HCT116 (cell line): ENCODE results near the gene TMEM135. TPM values are rescaled to one million over a fixed set of nuclear protein-coding genes. Genes with fewer than 3 reads are reported as not detected.

Source experiments
- ATAC-seq: fragments of 200-7000 bp; cut with Tn5 transposase; 2 replicates; pipeline ENCODE4 v1.9.1; 2020; ENCODE audit warnings: mild to moderate bottlenecking, moderate library complexity
- BruUV-seq: library from RNA; stranded (reverse); fragments of 400-500 nt; replicated peaks from 2 replicates; lab custom pipeline; 2021; lab: Mats Ljungman, UMichigan
- CTCF ChIA-PET: fragments of 300-600 bp; sonication (Branson Sonifier 250); formaldehyde crosslinking; loops from one replicate; lab custom pipeline; 2021; ENCODE audit warnings: antibody characterized with exemption; lab: Charles Lee
- POLR2A ChIA-PET: fragments of 300-600, 350-600 bp; sonication (Branson Sonifier 250); formaldehyde crosslinking; loops from one replicate; lab custom pipeline; 2021; ENCODE audit warnings: antibody characterized with exemption; lab: Charles Lee
- RAD21 ChIA-PET, 2 experiments: fragments of 300-600 bp; sonication (Branson Sonifier 250); formaldehyde crosslinking; loops; one replicate each; lab custom pipeline; 2023; ENCODE audit warnings: low total read pairs in 2 of 2; ENCODE audit not compliant: uncharacterized antibody in 2 of 2, unreplicated experiment in 2 of 2, low non-redundant PET in 1 of 2; lab: Charles Lee
- DNase-seq: peaks from one replicate; pipeline ENCODE4 v3.0.0-alpha.2; 2010; ENCODE audit warnings: low read depth, low spot score
- H2AFZ ChIP-seq: fragments of 200-600 bp; shearing (Covaris generic), sonication (generic); 2 replicates; pipeline ENCODE4 v1.6.1; 2017; ENCODE audit warnings: low read depth, mixed run types, mixed read lengths, antibody characterized with exemption, low read length; ENCODE audit not compliant: poor library complexity, severe bottlenecking
- H3K27ac ChIP-seq: 2 replicates; pipeline ENCODE4 v1.5.1; 2012; ENCODE audit warnings: low read depth, low read length
- H3K27me3 ChIP-seq: fragments of 200-600 bp; sonication (generic); 2 replicates; pipeline ENCODE4 v1.6.1; 2016; ENCODE audit warnings: mixed run types, low read length, mixed read lengths; ENCODE audit not compliant: insufficient read depth
- H3K36me3 ChIP-seq, 2 experiments: fragments of 200-500 bp in 1 of 2; fragments of 200-600 bp in 1 of 2; sonication (Bioruptor generic) in 1 of 2; sonication (generic) in 1 of 2; 2 replicates each; pipeline versions ENCODE4 v1.5.1 to v1.6.1; 2014 to 2016; ENCODE audit warnings: low read length in 2 of 2, inconsistent platforms in 1 of 2, mixed read lengths in 1 of 2, mixed run types in 1 of 2; ENCODE audit not compliant: insufficient read depth in 2 of 2, control insufficient read depth in 1 of 2
- H3K4me1 ChIP-seq, 2 experiments: fragments of 200-600 bp in 1 of 2; sonication (generic) in 1 of 2; 2 replicates each; pipeline versions ENCODE4 v1.5.1 to v1.6.1; 2012 to 2017; ENCODE audit warnings: low read length in 2 of 2, inconsistent platforms in 1 of 2, mild to moderate bottlenecking in 1 of 2, mixed read lengths in 1 of 2, mixed run types in 1 of 2, moderate library complexity in 1 of 2; ENCODE audit not compliant: insufficient read depth in 2 of 2, control insufficient read depth in 1 of 2
- H3K4me2 ChIP-seq: fragments of 200-600 bp; sonication (generic); 2 replicates; pipeline ENCODE4 v1.6.1; 2017; ENCODE audit warnings: mixed run types, low read length, mixed read lengths
- H3K4me3 ChIP-seq, 2 experiments: fragments of 200-600 bp in 1 of 2; sonication (generic) in 1 of 2; replicated peaks in 1 of 2; 2 replicates each; pipeline ENCODE4 v1.5.1; 2011 to 2016; ENCODE audit warnings: low read length in 2 of 2, control low read depth in 1 of 2, low read depth in 1 of 2, mild to moderate bottlenecking in 1 of 2, mixed read lengths in 1 of 2, mixed run types in 1 of 2
- H3K79me2 ChIP-seq: fragments of 200-600 bp; sonication (generic); 2 replicates; pipeline ENCODE4 v1.6.1; 2017; ENCODE audit warnings: mild to moderate bottlenecking, mixed run types, low read length, moderate library complexity, mixed read lengths; ENCODE audit not compliant: insufficient read depth
- H3K9ac ChIP-seq: fragments of 200-600 bp; sonication (generic); 2 replicates; pipeline ENCODE4 v1.6.1; 2016; ENCODE audit warnings: low read length, mixed read lengths
- H3K9me2 ChIP-seq: fragments of 200-600 bp; sonication (generic), shearing (Covaris generic); 2 replicates; pipeline ENCODE4 v1.6.1; 2017; ENCODE audit warnings: mixed run types, mild to moderate bottlenecking, moderate library complexity; ENCODE audit not compliant: insufficient read depth
- H3K9me3 ChIP-seq, 2 experiments: fragments of 200-500 bp in 1 of 2; fragments of 200-600 bp in 1 of 2; sonication (Bioruptor generic) in 1 of 2; sonication (generic) in 1 of 2; 2 replicates each; pipeline ENCODE4 v1.6.1; 2014 to 2017; ENCODE audit warnings: low read length in 2 of 2, mixed read lengths in 2 of 2, inconsistent platforms in 1 of 2, low read depth in 1 of 2, mild to moderate bottlenecking in 1 of 2, mixed run types in 1 of 2, moderate library complexity in 1 of 2; ENCODE audit not compliant: control insufficient read depth in 1 of 2, insufficient read depth in 1 of 2
- H4K20me1 ChIP-seq: fragments of 200-600 bp; sonication (generic), shearing (Covaris generic); 2 replicates; pipeline ENCODE4 v1.6.1; 2017; ENCODE audit warnings: mixed run types, mild to moderate bottlenecking, moderate library complexity; ENCODE audit not compliant: insufficient read depth
- ELF1 ChIP-seq: IDR thresholded peaks from 2 replicates; pipeline ENCODE4 v1.6.1; 2012; ENCODE audit warnings: low read depth, borderline replicate concordance
- EZH2phosphoT487 ChIP-seq: fragments of 200-600 bp; IDR thresholded peaks from 2 replicates; pipeline ENCODE4 v1.6.1; 2018; ENCODE audit warnings: antibody characterized with exemption, borderline replicate concordance
- FOSL1 ChIP-seq: IDR thresholded peaks from 2 replicates; pipeline ENCODE4 v1.6.1; 2012; ENCODE audit warnings: low read depth
- POLR2A ChIP-seq: IDR thresholded peaks from 2 replicates; pipeline ENCODE4 v1.7.0; 2011; ENCODE audit warnings: borderline replicate concordance; ENCODE audit not compliant: insufficient read depth, insufficient read length; ENCODE audit errors: extremely low read depth
- POLR2AphosphoS5 ChIP-seq: IDR thresholded peaks from 2 replicates; pipeline ENCODE4 v1.6.1; 2011; ENCODE audit warnings: mild to moderate bottlenecking, low read depth, low read length, moderate library complexity
- RAD21 ChIP-seq: IDR thresholded peaks from 2 replicates; pipeline ENCODE4 v1.6.1; 2012; ENCODE audit warnings: low read depth, mild to moderate bottlenecking
- SIN3A ChIP-seq: IDR thresholded peaks from 2 replicates; pipeline ENCODE4 v1.6.1; 2012; ENCODE audit warnings: low read depth
- SRF ChIP-seq: IDR thresholded peaks from 2 replicates; pipeline ENCODE4 v1.6.1; 2012; ENCODE audit warnings: low read depth
- ZNF274 ChIP-seq: fragments of 200-500 bp; sonication (Bioruptor generic); IDR thresholded peaks from 2 replicates; pipeline ENCODE4 v1.6.1; 2014; ENCODE audit warnings: mild to moderate bottlenecking, low read depth, low read length, inconsistent platforms
- intact Hi-C: fragments of 100-400 bp; cut with micrococcal nuclease; formaldehyde crosslinking; loops from 2 replicates; pipeline ENCODE4 v1.10.0; 2022
- total RNA-seq: library from RNA; stranded (reverse); gene quantifications from one replicate; pipeline ENCODE4 v1.2.1, GENCODE V29; 2021; ENCODE audit not compliant: unreplicated experiment
- TF ChIP-seq, protein P1 (sequence below): IDR thresholded peaks from 2 replicates; pipeline ENCODE4 v1.6.1; 2012; ENCODE audit warnings: low read depth

Gene TMEM135
- total RNA-seq, 1 experiment from 2014 or later: 50.6 TPM

DNA sequence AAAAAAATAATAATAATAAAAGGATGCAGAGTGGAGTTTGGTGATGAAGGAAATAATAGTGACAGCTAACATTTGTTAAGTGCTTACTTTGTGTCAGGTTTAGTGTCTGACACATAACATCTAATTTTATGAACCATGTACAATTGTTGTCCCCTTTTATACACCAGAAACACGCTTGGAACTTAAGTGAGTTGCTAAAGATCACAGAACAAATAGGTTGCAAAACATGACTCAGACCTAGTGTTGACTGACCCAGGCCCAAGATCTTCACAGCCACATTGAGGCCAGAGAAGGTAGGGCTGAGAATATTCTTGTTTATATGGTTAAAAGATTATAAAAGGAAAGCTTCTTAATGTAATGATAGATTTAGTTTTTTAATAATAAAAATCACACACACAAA is 25.6 kb upstream of the TMEM135 start:
- no peak for DNase-seq
- H3K9me3 ChIP-seq: no peaks in the 10 kb centered on the region
- no peak for ATAC-seq
- RAD21 ChIA-PET: no interaction called here
- no peak overlapping the region for H3K4me3 ChIP-seq
- BruUV-seq: no TSS peak
- intact Hi-C loops: no loop called here
- POLR2A ChIA-PET: no interaction called here
- H3K4me2 ChIP-seq: no peak overlapping the region
- TF ChIP-seq SRF (no peak), RAD21 (no peak), EZH2phosphoT487 (no peak), POLR2A (no peak), POLR2AphosphoS5 (no peak), ELF1 (no peak), FOSL1 (no peak), SIN3A (no peak), ZNF274 (no peak)
- TF ChIP-seq, protein P1, sequence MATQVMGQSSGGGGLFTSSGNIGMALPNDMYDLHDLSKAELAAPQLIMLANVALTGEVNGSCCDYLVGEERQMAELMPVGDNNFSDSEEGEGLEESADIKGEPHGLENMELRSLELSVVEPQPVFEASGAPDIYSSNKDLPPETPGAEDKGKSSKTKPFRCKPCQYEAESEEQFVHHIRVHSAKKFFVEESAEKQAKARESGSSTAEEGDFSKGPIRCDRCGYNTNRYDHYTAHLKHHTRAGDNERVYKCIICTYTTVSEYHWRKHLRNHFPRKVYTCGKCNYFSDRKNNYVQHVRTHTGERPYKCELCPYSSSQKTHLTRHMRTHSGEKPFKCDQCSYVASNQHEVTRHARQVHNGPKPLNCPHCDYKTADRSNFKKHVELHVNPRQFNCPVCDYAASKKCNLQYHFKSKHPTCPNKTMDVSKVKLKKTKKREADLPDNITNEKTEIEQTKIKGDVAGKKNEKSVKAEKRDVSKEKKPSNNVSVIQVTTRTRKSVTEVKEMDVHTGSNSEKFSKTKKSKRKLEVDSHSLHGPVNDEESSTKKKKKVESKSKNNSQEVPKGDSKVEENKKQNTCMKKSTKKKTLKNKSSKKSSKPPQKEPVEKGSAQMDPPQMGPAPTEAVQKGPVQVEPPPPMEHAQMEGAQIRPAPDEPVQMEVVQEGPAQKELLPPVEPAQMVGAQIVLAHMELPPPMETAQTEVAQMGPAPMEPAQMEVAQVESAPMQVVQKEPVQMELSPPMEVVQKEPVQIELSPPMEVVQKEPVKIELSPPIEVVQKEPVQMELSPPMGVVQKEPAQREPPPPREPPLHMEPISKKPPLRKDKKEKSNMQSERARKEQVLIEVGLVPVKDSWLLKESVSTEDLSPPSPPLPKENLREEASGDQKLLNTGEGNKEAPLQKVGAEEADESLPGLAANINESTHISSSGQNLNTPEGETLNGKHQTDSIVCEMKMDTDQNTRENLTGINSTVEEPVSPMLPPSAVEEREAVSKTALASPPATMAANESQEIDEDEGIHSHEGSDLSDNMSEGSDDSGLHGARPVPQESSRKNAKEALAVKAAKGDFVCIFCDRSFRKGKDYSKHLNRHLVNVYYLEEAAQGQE: no peak
- H3K9me2 ChIP-seq: no peaks in the 10 kb centered on the region
- no peaks in the 10 kb centered on the region for H3K79me2 ChIP-seq
- no peaks in the 10 kb centered on the region for H4K20me1 ChIP-seq
- H3K9ac ChIP-seq: no peak overlapping the region
- H2AFZ ChIP-seq: no peak overlapping the region
- no peak overlapping the region for H3K27ac ChIP-seq
- CTCF ChIA-PET: no interaction called here
- no peaks in the 10 kb centered on the region for H3K4me1 ChIP-seq
- no peaks in the 10 kb centered on the region for H3K36me3 ChIP-seq
- H3K27me3 ChIP-seq: no peaks in the 10 kb centered on the region
